HepG2 (cell line): ENCODE measurements around the gene MAP2K2. TPM values are rescaled to one million over a fixed set of nuclear protein-coding genes. Genes with fewer than 3 reads are reported as not detected.

Experiments
- ATAC-seq: fragments of 200-7000 bp; cut with Tn5 transposase; 3 replicates; pipeline ENCODE4 v1.9.1; 2020; ENCODE audit warnings: mild to moderate bottlenecking, moderate library complexity
- BruUV-seq: library from RNA; stranded (reverse); fragments of 400-500 nt; replicated peaks from 2 replicates; lab custom pipeline; 2021; lab: Mats Ljungman, UMichigan
- CTCF ChIA-PET: fragments of 300-600 bp; formaldehyde crosslinking; extraction: SDS; loops from one replicate; lab custom pipeline; 2021; ENCODE audit warnings: low total read pairs, inconsistent platforms, low intra/inter-chr PET ratio; lab: Yijun Ruan, JAX
- POLR2A ChIA-PET: fragments of 350-600 bp; sonication (Branson Sonifier 250); formaldehyde crosslinking; loops from one replicate; lab custom pipeline; 2020; ENCODE audit warnings: antibody characterized with exemption, inconsistent platforms; lab: Yijun Ruan, JAX
- DNase-seq: peaks from one replicate; pipeline ENCODE4 v3.0.0-alpha.2; 2015; ENCODE audit warnings: low spot score
- FAIRE-seq: peaks from 3 replicates; lab custom pipeline; 2011; peaks lifted over from hg19 to GRCh38; lab: Jason Lieb, UNC
- H2AFZ ChIP-seq: one replicate; pipeline ENCODE4 v1.6.1; 2011; ENCODE audit warnings: low read length, inconsistent platforms
- H3K27ac ChIP-seq: fragments of 300-600 bp; 3 replicates; pipeline ENCODE4 v1.8.0; 2011; ENCODE audit warnings: mixed run types, mild to moderate bottlenecking, mixed read lengths, low read length, inconsistent platforms; ENCODE audit not compliant: insufficient read depth; ENCODE audit errors: extremely low read length
- H3K27me3 ChIP-seq, 2 experiments: fragments of 200-600 bp in 1 of 2; 2 replicates in 1 of 2; 3 replicates in 1 of 2; pipeline versions ENCODE4 v1.6.0 to v1.8.0; 2011; ENCODE audit warnings: low read length in 2 of 2, mild to moderate bottlenecking in 2 of 2, moderate library complexity in 2 of 2, inconsistent platforms in 1 of 2; ENCODE audit not compliant: insufficient read depth in 2 of 2, control insufficient read depth in 1 of 2
- H3K36me3 ChIP-seq, 2 experiments: fragments of 200-600 bp in 1 of 2; replicated peaks in 1 of 2; 2 replicates in 1 of 2; 3 replicates in 1 of 2; pipeline versions ENCODE4 v1.5.1 to v1.8.0; 2011; ENCODE audit warnings: low read length in 2 of 2, inconsistent platforms in 1 of 2; ENCODE audit not compliant: insufficient read depth in 2 of 2, control insufficient read depth in 1 of 2
- H3K4me1 ChIP-seq: 2 replicates; pipeline ENCODE4 v1.5.1; 2012; ENCODE audit warnings: low read length, inconsistent platforms; ENCODE audit not compliant: insufficient read depth
- H3K4me2 ChIP-seq: 2 replicates; pipeline ENCODE4 v1.6.0; 2011; ENCODE audit warnings: low read depth, low read length, inconsistent platforms
- H3K4me3 ChIP-seq, 3 experiments: fragments of 200-600 bp in 1 of 3; sonication (generic), shearing (Covaris generic) in 1 of 3; replicated peaks in 1 of 3; 2 replicates each; pipeline ENCODE4 v1.5.1; 2011 to 2016; ENCODE audit warnings: low read length in 3 of 3, inconsistent platforms in 2 of 3, low read depth in 2 of 3, mild to moderate bottlenecking in 2 of 3, control low read depth in 1 of 3, mixed read lengths in 1 of 3; ENCODE audit not compliant: insufficient read depth in 1 of 3
- H3K79me2 ChIP-seq: one replicate; pipeline ENCODE4 v1.6.1; 2011; ENCODE audit warnings: low read length, inconsistent platforms; ENCODE audit not compliant: insufficient read depth
- H3K9ac ChIP-seq: 2 replicates; pipeline ENCODE4 v1.6.0; 2011; ENCODE audit warnings: mild to moderate bottlenecking, low read depth, low read length, inconsistent platforms; ENCODE audit not compliant: insufficient read depth
- H3K9me3 ChIP-seq: 2 replicates; pipeline ENCODE4 v1.5.1; 2012; ENCODE audit warnings: mild to moderate bottlenecking, low read length
- H4K20me1 ChIP-seq: 2 replicates; pipeline ENCODE4 v1.6.0; 2011; ENCODE audit warnings: inconsistent platforms, mild to moderate bottlenecking, low read length, moderate library complexity; ENCODE audit not compliant: insufficient read depth
- AGO2 ChIP-seq: fragments of 200-400 bp; formaldehyde crosslinking; optimal IDR thresholded peaks from 2 replicates; pipeline ENCODE3; 2017; ENCODE audit warnings: mild to moderate bottlenecking, low read depth, low read length, moderate library complexity
- AKNA ChIP-seq: sonication (generic); formaldehyde crosslinking; IDR thresholded peaks from 2 replicates; pipeline ENCODE4 v1.4.0; 2020; ENCODE audit warnings: missing genetic modification reagents, borderline replicate concordance
- HNRNPLL ChIP-seq: fragments of 200-400 bp; formaldehyde crosslinking; IDR thresholded peaks from 2 replicates; pipeline ENCODE4 v1.6.1; 2017; ENCODE audit warnings: mild to moderate bottlenecking, low read depth, low read length; ENCODE audit not compliant: poor library complexity, severe bottlenecking
- IKZF1 ChIP-seq: fragments of 450-650 bp; IDR thresholded peaks from 2 replicates; pipeline ENCODE4 v1.7.1; 2016
- POLR2A ChIP-seq, 2 experiments: IDR thresholded peaks; 2 replicates each; pipeline ENCODE4 v1.6.1; 2011; ENCODE audit warnings: low read depth in 2 of 2, low read length in 2 of 2, mild to moderate bottlenecking in 1 of 2, moderate library complexity in 1 of 2; ENCODE audit not compliant: insufficient read depth in 1 of 2
- RBFOX2 ChIP-seq: fragments of 200-400 bp; formaldehyde crosslinking; IDR thresholded peaks from 2 replicates; pipeline ENCODE4 v1.6.1; 2017; ENCODE audit warnings: low read depth, mild to moderate bottlenecking, low read length
- RBM22 ChIP-seq: fragments of 200-400 bp; formaldehyde crosslinking; optimal IDR thresholded peaks from 2 replicates; pipeline ENCODE3; 2017; ENCODE audit warnings: mild to moderate bottlenecking, low read length, moderate library complexity
- TGIF2 ChIP-seq: IDR thresholded peaks from 2 replicates; pipeline ENCODE4 v1.6.1; 2016; ENCODE audit warnings: control low read depth, missing compliant biosample characterization
- ZBTB37 ChIP-seq: sonication (generic); formaldehyde crosslinking; IDR thresholded peaks from 2 replicates; pipeline ENCODE4 v1.4.0; 2020; ENCODE audit warnings: mild to moderate bottlenecking, missing genetic modification reagents
- ZMAT3 ChIP-seq: sonication (generic); formaldehyde crosslinking; conservative IDR thresholded peaks from 2 replicates; pipeline ENCODE4 v1.7.0; 2021; ENCODE audit warnings: missing genetic modification reagents
- ZNF670 ChIP-seq: sonication (generic); formaldehyde crosslinking; IDR thresholded peaks from 2 replicates; pipeline ENCODE4 v1.8.0; 2022; ENCODE audit warnings: mild to moderate bottlenecking, missing genetic modification reagents, borderline replicate concordance
- ZNF737 ChIP-seq: sonication (generic); formaldehyde crosslinking; IDR thresholded peaks from 2 replicates; pipeline ENCODE4 v1.5.0; 2020; ENCODE audit warnings: missing genetic modification reagents, mild to moderate bottlenecking, borderline replicate concordance
- WGBS: methylation state at CpG from one replicate; pipeline ENCODE4 v1.1.6; 2017; ENCODE audit warnings: low lambda C conversion rate; 5-methylcytosine and 5-hydroxymethylcytosine counted together
- in situ Hi-C: cut with HindIII; loops from 2 replicates; pipeline ENCODE4 v1.10.0; 2017; ENCODE audit warnings: low pct_unique_long_range_greater_than_20kb; ENCODE audit not compliant: extremely low pct_ligation_motif_present
- intact Hi-C: fragments of 100-400 bp; cut with micrococcal nuclease; formaldehyde crosslinking; loops from one replicate; pipeline ENCODE4 v1.10.0; 2022; ENCODE audit not compliant: unreplicated experiment
- polyA plus RNA-seq, 8 experiments: library from polyadenylated mRNA; depleted of rRNA in 3 of 8; stranded (reverse) in 7 of 8; unstranded in 1 of 8; fragments of >200 nt; fragmentation: Illumina TruSeq in 4 of 8; extraction: Trizol in 4 of 8; gene quantifications; 2 replicates each; pipeline versions ENCODE4 v1.2.1 to v1.2.3, GENCODE V29; 2011 to 2016; ENCODE audit warnings: low read depth in 4 of 8, missing spikeins in 1 of 8, mixed read lengths in 1 of 8; ENCODE audit not compliant: insufficient read depth in 1 of 8
- total RNA-seq, 5 experiments: library from RNA; depleted of rRNA; stranded (reverse); fragments of >200 nt; fragmentation: Illumina TruSeq; extraction: Trizol; gene quantifications; 2 replicates each; pipeline ENCODE4 v1.2.3, GENCODE V29; 2016; ENCODE audit warnings: low read depth in 1 of 5

The MAP2K2 gene
- total and polyA plus RNA-seq, 2 of the 13 experiments (the other 11 are each of a cell fraction or from before 2014, with no cell fraction given), result 70.3 to 80.9 TPM

- ChIA-PET CTCF (no interaction called here), POLR2A (interaction anchor here (2.1 kb wide), 1 partner anchor 23 kb away, joined by 6 read pairs; no protein-coding TSS in a partner anchor)
- 94% methylated on average over 66 of the region's 82 CpGs for whole genome bisulfite sequencing
- Histone ChIP-seq H3K27ac (peak overlapping the region; percentile 99), H3K4me2 (peak overlapping the region; percentile 54), H4K20me1 (peaks cover 41% of the 10 kb centered on the region; the same call in 1 of the 2 replicates), H3K4me3 (peak overlapping the region in 1 of 3 experiments; percentile 37; a peak in 1 of 6 replicates), H3K9ac (no peak overlapping the region; the same call in 1 of the 2 replicates), H2AFZ (no peak overlapping the region), H3K4me1 (peaks cover 46% of the 10 kb centered on the region), H3K79me2 (peaks cover 66% of the 10 kb centered on the region), H3K9me3 (no peaks in the 10 kb centered on the region), H3K27me3 (no peaks in the 10 kb centered on the region), H3K36me3 (peaks cover 29 to 53% of the 10 kb centered on the region in 2 experiments)
- intact Hi-C loops (loop anchor here (1.0 to 10.0 kb wide), 2 partner anchors 63 to 91 kb away; no protein-coding TSS in a partner anchor), in situ Hi-C loops (no loop called here)
- DNase-seq (no peak), ATAC-seq (no peak), FAIRE-seq (peak; percentile 49)
- BruUV-seq, result no TSS peak
- TF ChIP-seq TGIF2 (CRISPR knock-in tag) (0 out of 2 replicates have a peak, but pooled peaks have one; percentile 11), IKZF1 (0 out of 2 replicates have a peak, but pooled peaks have one; percentile 10), AKNA (CRISPR knock-in tag) (no peak), ZMAT3 (CRISPR knock-in tag) (no peak), HNRNPLL (peak; percentile 90), ZNF670 (no peak), ZNF737 (0 out of 2 replicates have a peak, but pooled peaks have one; percentile 54), POLR2A (IDR thresholded peaks at IDR 0.05; ENCODE audit: insufficient read depth in 1 of 2, low read depth in 2 of 2, low read length in 2 of 2) (peak in 1 of 2 experiments; percentile 45; a peak in 2 of 4 replicates), AGO2 (peak; percentile 70), RBM22 (peak; percentile 80), RBFOX2 (peak; percentile 41; the same call in 1 of the 2 replicates), ZBTB37 (no peak)
Observed at GRCh38 chr19:4053423-4054324, 70.2 kb downstream of the MAP2K2 start.
